ENCODE data around the gene TBC1D16. TPM values are rescaled to one million over a fixed set of nuclear protein-coding genes. Genes with fewer than 3 reads are reported as not detected.

The TBC1D16 gene
- total RNA-seq, 1 donor from 2014 or later = 21.2 TPM

GRCh38 chr17:79983456-79983855 is 52.2 kb downstream of the TBC1D16 start:
- no peaks in the 10 kb centered on the region for H3K36me3 ChIP-seq
- peaks cover 7% of the 10 kb centered on the region for H3K36me3 Mint-ChIP-seq
- peaks cover 6% of the 10 kb centered on the region for H3K79me2 ChIP-seq (ENCODE audit: low read depth)
- H3K4me3 ChIP-seq = no peak overlapping the region
- TF ChIP-seq EZH2phosphoT487 (IDR thresholded peaks at IDR 0.05) = no peak
- TF ChIP-seq EZH2 (IDR thresholded peaks at IDR 0.05) = no peak
- TF ChIP-seq, protein P1, sequence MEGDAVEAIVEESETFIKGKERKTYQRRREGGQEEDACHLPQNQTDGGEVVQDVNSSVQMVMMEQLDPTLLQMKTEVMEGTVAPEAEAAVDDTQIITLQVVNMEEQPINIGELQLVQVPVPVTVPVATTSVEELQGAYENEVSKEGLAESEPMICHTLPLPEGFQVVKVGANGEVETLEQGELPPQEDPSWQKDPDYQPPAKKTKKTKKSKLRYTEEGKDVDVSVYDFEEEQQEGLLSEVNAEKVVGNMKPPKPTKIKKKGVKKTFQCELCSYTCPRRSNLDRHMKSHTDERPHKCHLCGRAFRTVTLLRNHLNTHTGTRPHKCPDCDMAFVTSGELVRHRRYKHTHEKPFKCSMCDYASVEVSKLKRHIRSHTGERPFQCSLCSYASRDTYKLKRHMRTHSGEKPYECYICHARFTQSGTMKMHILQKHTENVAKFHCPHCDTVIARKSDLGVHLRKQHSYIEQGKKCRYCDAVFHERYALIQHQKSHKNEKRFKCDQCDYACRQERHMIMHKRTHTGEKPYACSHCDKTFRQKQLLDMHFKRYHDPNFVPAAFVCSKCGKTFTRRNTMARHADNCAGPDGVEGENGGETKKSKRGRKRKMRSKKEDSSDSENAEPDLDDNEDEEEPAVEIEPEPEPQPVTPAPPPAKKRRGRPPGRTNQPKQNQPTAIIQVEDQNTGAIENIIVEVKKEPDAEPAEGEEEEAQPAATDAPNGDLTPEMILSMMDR (IDR thresholded peaks at IDR 0.05) = no peak
- H3K4me1 Mint-ChIP-seq = peaks cover 43% of the 10 kb centered on the region
- peaks cover 5% of the 10 kb centered on the region for H3K27me3 Mint-ChIP-seq (ENCODE audit: insufficient read depth, low read depth)
- no peaks in the 10 kb centered on the region for H3K9me3 Mint-ChIP-seq
- H3K4me1 ChIP-seq = peaks cover 27% of the 10 kb centered on the region
- H2AFZ ChIP-seq (replicated peaks) = no peak overlapping the region
- H3K27ac Mint-ChIP-seq = no peak overlapping the region
- no peak overlapping the region for H3K9ac ChIP-seq
- H3K4me2 ChIP-seq = no peak overlapping the region
- H4K20me1 ChIP-seq (ENCODE audit: low read depth) = peaks cover 44% of the 10 kb centered on the region
- H3K27ac ChIP-seq = no peak overlapping the region
- H3K4me3 Mint-ChIP-seq = no peak overlapping the region
- H3K9me3 ChIP-seq (ENCODE audit: low read depth) = no peaks in the 10 kb centered on the region
- DNase-seq (ENCODE audit: low spot score) = no peak
- H3K27me3 ChIP-seq = no peaks in the 10 kb centered on the region
- peaks cover 10% of the 10 kb centered on the region for H3F3A ChIP-seq (ENCODE audit: low read depth)

- H3K27ac ChIP-seq = no peak overlapping the region
- Mint-ChIP-seq H3K27ac (no peak overlapping the region), H3K27me3 (ENCODE audit: insufficient read depth, low read depth) (peaks cover 5% of the 10 kb centered on the region), H3K4me3 (no peak overlapping the region), H3K4me1 (peaks cover 39% of the 10 kb centered on the region), H3K36me3 (peaks cover 7% of the 10 kb centered on the region), H3K9me3 (no peaks in the 10 kb centered on the region)
- peaks cover 10% of the 10 kb centered on the region for H3F3A ChIP-seq (ENCODE audit: low read depth)
- no peak for DNase-seq (ENCODE audit: low spot score)
- no peaks in the 10 kb centered on the region for H3K9me3 ChIP-seq (ENCODE audit: low read depth)
- peaks cover 39% of the 10 kb centered on the region for H4K20me1 ChIP-seq (ENCODE audit: low read depth)
- peaks cover 1% of the 10 kb centered on the region for H3K79me2 ChIP-seq (ENCODE audit: low read depth)
- no peak overlapping the region for H3K4me2 ChIP-seq
- no peaks in the 10 kb centered on the region for H3K27me3 ChIP-seq
- H3K4me1 ChIP-seq = peaks cover 22% of the 10 kb centered on the region
- no peak overlapping the region for H3K9ac ChIP-seq
- H3K36me3 ChIP-seq = no peaks in the 10 kb centered on the region
- no peak for TF ChIP-seq EZH2phosphoT487 (IDR thresholded peaks at IDR 0.05)
- TF ChIP-seq, protein P1 (IDR thresholded peaks at IDR 0.05) = no peak
- TF ChIP-seq EZH2 (IDR thresholded peaks at IDR 0.05) = no peak
- H3K4me3 ChIP-seq = no peak overlapping the region
- H2AFZ ChIP-seq (replicated peaks) = no peak overlapping the region
These were observed 52.7 kb downstream of the TBC1D16 start for GRCh38 chr17:79982986-79983385.

DNA sequence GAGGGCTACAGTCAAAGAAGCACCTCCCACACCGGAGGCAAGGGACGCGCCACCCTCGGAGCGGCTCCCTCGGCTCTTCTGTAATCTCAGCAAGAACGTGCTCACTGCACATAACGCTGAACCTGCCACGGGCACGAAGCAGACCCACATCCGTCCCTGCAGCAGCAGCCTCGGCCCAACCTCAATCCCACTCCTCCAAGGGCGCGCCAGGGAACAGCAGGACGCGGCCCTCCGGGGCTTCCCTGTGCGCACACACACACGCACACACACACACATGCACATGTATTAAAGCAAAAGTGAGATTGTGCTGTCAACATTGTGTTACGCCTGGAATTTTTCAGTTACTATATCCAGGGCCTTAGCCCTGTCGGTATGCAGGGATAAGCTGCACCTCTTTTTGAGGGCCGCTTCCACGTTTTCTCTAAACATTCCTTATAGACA is 54.0 kb downstream of the TBC1D16 start:
- Histone ChIP-seq H3F3A (ENCODE audit: low read depth) (peaks cover 10% of the 10 kb centered on the region), H3K4me3 (no peak overlapping the region), H3K27ac (no peak overlapping the region), H2AFZ (replicated peaks) (no peak overlapping the region), H3K9me3 (ENCODE audit: low read depth) (no peaks in the 10 kb centered on the region), H3K9ac (no peak overlapping the region), H3K27me3 (no peaks in the 10 kb centered on the region), H3K4me2 (peak overlapping the region; percentile 56), H3K4me1 (peaks cover 15% of the 10 kb centered on the region), H4K20me1 (ENCODE audit: low read depth) (peaks cover 33% of the 10 kb centered on the region), H3K36me3 (no peaks in the 10 kb centered on the region), H3K79me2 (ENCODE audit: low read depth) (no peaks in the 10 kb centered on the region)
- TF ChIP-seq, protein P1 (IDR thresholded peaks at IDR 0.05) = no peak
- no peak for TF ChIP-seq EZH2phosphoT487 (IDR thresholded peaks at IDR 0.05)
- no peak for TF ChIP-seq EZH2 (IDR thresholded peaks at IDR 0.05)
- Mint-ChIP-seq H3K9me3 (no peaks in the 10 kb centered on the region), H3K4me1 (peaks cover 35% of the 10 kb centered on the region), H3K4me3 (no peak overlapping the region), H3K27ac (peak overlapping the region; percentile 67), H3K36me3 (peaks cover 8% of the 10 kb centered on the region), H3K27me3 (ENCODE audit: insufficient read depth, low read depth) (peaks cover 9% of the 10 kb centered on the region)
- DNase-seq (ENCODE audit: low spot score) = peak; percentile 72
